ENCODE measurements around the gene DZIP1.

DZIP1 gene

GRCh38 chr13:95541308-95541707, 103.2 kb downstream of the DZIP1 start:
- no peak for TF ChIP-seq CTCF (IDR thresholded peaks at IDR 0.05; ENCODE audit: low read length, missing control alignments)
- DNase-seq (ENCODE audit: low read depth): no peak

DNA sequence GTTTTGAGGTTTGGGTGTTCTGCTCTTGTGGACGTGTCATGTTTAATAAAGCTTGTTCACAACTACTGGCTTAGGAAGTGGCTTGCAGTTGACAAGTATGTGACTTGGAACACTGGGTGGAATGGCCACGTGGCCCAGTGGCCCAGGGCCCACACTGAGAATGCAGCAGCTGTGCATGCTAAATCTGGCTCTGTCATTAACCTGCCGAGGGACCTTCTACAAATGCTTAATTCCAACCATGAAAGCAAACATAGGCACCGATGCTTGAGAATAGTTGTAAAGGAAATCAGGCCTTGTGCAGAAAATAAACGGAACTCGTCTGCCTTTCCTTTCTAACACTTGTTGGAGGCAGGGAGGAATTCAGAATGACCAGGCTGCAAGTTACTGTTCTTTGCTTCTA, 103.6 kb downstream of the DZIP1 start:
- no peak for DNase-seq (ENCODE audit: low read depth)
- TF ChIP-seq CTCF (IDR thresholded peaks at IDR 0.05; ENCODE audit: low read length, missing control alignments): no peak
- no peak overlapping the region for H3K4me3 ChIP-seq (replicated peaks; ENCODE audit: low read depth, low read length)

More at GRCh38 chr13:95541308-95541707, 103.2 kb downstream of the DZIP1 start:
- H3K4me3 ChIP-seq (replicated peaks; ENCODE audit: low read depth, low read length): no peak overlapping the region

DNA sequence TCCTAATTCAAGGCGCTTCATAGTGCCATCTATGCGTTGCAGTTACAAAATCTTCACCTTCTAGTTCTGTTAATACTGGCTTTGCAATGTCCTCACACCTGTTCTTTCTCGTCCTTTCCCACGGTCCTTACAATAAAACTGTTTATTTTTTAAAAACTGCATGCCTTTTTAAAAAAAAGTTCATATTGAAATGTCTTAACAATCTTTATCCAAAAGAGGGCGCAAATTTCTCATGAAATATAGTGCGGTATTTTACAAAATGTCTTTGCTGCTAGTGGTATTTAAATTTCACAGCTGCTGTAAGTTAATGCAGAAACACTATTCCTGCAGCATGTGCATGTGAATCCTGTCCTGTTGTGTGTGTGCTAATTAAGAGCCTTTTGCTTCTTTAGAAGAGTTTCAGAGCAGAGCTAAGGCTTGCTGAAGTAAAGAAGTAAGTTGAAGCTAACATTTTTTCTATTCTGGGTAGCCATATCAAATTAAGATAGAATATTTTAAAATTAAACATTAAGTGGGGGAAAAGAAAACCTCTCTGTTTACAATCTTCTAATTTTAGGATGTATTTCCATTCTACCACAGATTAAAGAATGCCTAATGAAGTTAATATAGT, 107.8 kb downstream of the DZIP1 start:
- peak; percentile 45 for TF ChIP-seq CTCF (IDR thresholded peaks at IDR 0.05; ENCODE audit: low read length, missing control alignments)
- peak; percentile 63 for DNase-seq (ENCODE audit: low read depth)
- H3K4me3 ChIP-seq (replicated peaks; ENCODE audit: low read depth, low read length): no peak overlapping the region

GRCh38 chr13:95535243-95535642, 109.3 kb downstream of the DZIP1 start:
- no peak overlapping the region for H3K4me3 ChIP-seq (replicated peaks; ENCODE audit: low read depth, low read length)
- no peak for TF ChIP-seq CTCF (IDR thresholded peaks at IDR 0.05; ENCODE audit: low read length, missing control alignments)
- DNase-seq (ENCODE audit: low read depth): peak; percentile 50

GRCh38 chr13:95533545-95534160, 110.9 kb downstream of the DZIP1 start:
- TF ChIP-seq CTCF (IDR thresholded peaks at IDR 0.05; ENCODE audit: low read length, missing control alignments): no peak
- no peak overlapping the region for H3K4me3 ChIP-seq (replicated peaks; ENCODE audit: low read depth, low read length)
- DNase-seq (ENCODE audit: low read depth): no peak

DNA sequence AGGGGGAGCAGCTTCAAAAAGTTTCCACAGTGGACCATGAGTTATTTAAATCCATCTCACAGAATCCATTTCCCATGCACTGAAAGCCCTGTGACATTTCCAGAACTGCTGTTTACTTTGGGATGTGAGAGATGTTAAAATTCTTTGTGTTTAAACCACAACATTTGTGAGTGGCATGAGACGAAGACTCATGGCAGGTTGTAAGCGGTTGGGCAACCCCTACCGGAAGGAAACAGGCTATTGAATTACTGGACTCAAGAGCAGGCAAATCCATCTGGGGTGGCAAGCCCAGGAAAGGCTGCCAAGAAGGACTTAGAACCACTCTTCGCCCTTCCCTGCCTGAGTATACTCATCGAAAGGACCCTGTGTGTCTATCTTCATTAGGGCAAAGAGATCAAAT, 114.3 kb downstream of the DZIP1 start:
- peak; percentile 72 for DNase-seq (ENCODE audit: low read depth)
- TF ChIP-seq CTCF (IDR thresholded peaks at IDR 0.05; ENCODE audit: low read length, missing control alignments): no peak
- H3K4me3 ChIP-seq (replicated peaks; ENCODE audit: low read depth, low read length): no peak overlapping the region

Measured in fibroblast of pulmonary artery (primary cell).